Mesendoderm (in vitro differentiated cells): Measurements from ENCODE around the gene RPP14.

Experiments
- DNase-seq: peaks from one replicate; pipeline ENCODE4 v3.0.0; 2013
- H2AK5ac ChIP-seq: 2 replicates; pipeline ENCODE4 v1.6.1; 2013; ENCODE audit warnings: low read length, inconsistent platforms
- H2BK120ac ChIP-seq: 2 replicates; pipeline ENCODE4 v1.6.1; 2013; ENCODE audit warnings: low read depth, mild to moderate bottlenecking, low read length, moderate library complexity, mixed read lengths
- H2BK15ac ChIP-seq: replicated peaks from 2 replicates; pipeline ENCODE4 v1.6.1; 2013; ENCODE audit warnings: low read depth, mild to moderate bottlenecking, moderate library complexity
- H2BK5ac ChIP-seq: 2 replicates; pipeline ENCODE4 v1.6.1; 2013; ENCODE audit warnings: low read length, inconsistent platforms
- H3K18ac ChIP-seq: 2 replicates; pipeline ENCODE4 v1.6.1; 2013; ENCODE audit warnings: mild to moderate bottlenecking, low read length, mixed read lengths
- H3K23ac ChIP-seq: one replicate; pipeline ENCODE4 v1.6.1; 2013; ENCODE audit warnings: low read length
- H3K27ac ChIP-seq: 2 replicates; pipeline ENCODE4 v1.5.1; 2013; ENCODE audit warnings: low read depth, mild to moderate bottlenecking, inconsistent platforms, low read length, moderate library complexity
- H3K27me3 ChIP-seq: 2 replicates; pipeline ENCODE4 v1.6.1; 2013; ENCODE audit warnings: low read length, control low read depth, mild to moderate bottlenecking, inconsistent platforms; ENCODE audit not compliant: insufficient read depth, poor library complexity
- H3K36me3 ChIP-seq: 2 replicates; pipeline ENCODE4 v1.6.1; 2013; ENCODE audit warnings: low read length, inconsistent platforms; ENCODE audit not compliant: control insufficient read depth, insufficient read depth
- H3K4ac ChIP-seq: one replicate; pipeline ENCODE4 v1.6.1; 2013; ENCODE audit warnings: low read depth, mild to moderate bottlenecking, low read length, moderate library complexity
- H3K4me1 ChIP-seq: 2 replicates; pipeline ENCODE4 v1.6.1; 2013; ENCODE audit warnings: low read depth, low read length, inconsistent platforms; ENCODE audit not compliant: control insufficient read depth
- H3K4me2 ChIP-seq: 2 replicates; pipeline ENCODE4 v1.6.1; 2013; ENCODE audit warnings: low read length
- H3K4me3 ChIP-seq: 2 replicates; pipeline ENCODE4 v1.5.1; 2013; ENCODE audit warnings: mild to moderate bottlenecking, low read length
- H3K56ac ChIP-seq: one replicate; pipeline ENCODE4 v1.6.1; 2013; ENCODE audit warnings: low read length
- H3K79me1 ChIP-seq: 2 replicates; pipeline ENCODE4 v1.6.1; 2013; ENCODE audit warnings: low read length, inconsistent platforms
- H3K79me2 ChIP-seq: 2 replicates; pipeline ENCODE4 v1.6.1; 2013; ENCODE audit warnings: mild to moderate bottlenecking, low read length; ENCODE audit not compliant: control insufficient read depth, insufficient read depth
- H3K9ac ChIP-seq: 2 replicates; pipeline ENCODE4 v1.6.1; 2013; ENCODE audit warnings: low read length, inconsistent platforms
- H4K5ac ChIP-seq: one replicate; pipeline ENCODE4 v1.6.1; 2013; ENCODE audit warnings: low read length
- H4K8ac ChIP-seq: one replicate; pipeline ENCODE4 v1.6.1; 2013; ENCODE audit warnings: low read depth, mild to moderate bottlenecking, control low read depth, low read length, moderate library complexity
- WGBS: extraction: QIAGEN DNeasy Blood & Tissue Kit; methylation state at CpG from one replicate; pipeline ENCODE4 v1.1.7; 2013; ENCODE audit warnings: low lambda C conversion rate, missing lambda C conversion rate; ENCODE audit not compliant: insufficient coverage; ENCODE audit errors: extremely low coverage; 5-methylcytosine and 5-hydroxymethylcytosine counted together

Gene RPP14

DNA sequence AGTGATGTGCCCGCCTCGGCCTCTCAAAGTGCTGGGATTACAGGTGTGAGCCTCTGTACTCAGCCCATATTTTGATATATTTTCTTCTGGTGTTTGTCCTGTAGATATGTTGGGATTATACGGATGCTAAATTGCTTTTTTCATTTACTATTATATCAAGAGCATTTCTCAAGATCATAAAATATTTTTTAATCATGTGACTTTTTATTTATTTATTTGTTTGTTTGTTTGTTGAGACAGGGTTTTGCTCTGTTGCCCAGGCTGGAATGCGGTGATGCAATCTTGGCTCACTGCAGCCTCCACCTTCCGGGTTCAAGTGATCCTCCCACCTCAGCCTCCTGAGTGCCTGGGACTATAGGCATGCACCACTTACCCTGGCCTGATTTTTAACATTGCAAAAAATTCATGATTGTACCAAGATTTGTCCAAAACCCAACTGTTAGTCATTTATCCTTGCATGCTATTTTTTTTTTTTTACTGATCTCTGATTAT, 23.9 kb downstream of the RPP14 start:
- Histone ChIP-seq H3K4me3 (no peak overlapping the region), H2BK5ac (no peak overlapping the region), H3K56ac (no peak overlapping the region), H3K4ac (no peak overlapping the region), H3K27ac (no peak overlapping the region), H3K9ac (no peak overlapping the region), H4K5ac (no peak overlapping the region), H3K79me2 (no peaks in the 10 kb centered on the region), H3K36me3 (no peaks in the 10 kb centered on the region), H3K4me1 (no peaks in the 10 kb centered on the region), H3K18ac (no peak overlapping the region), H2BK15ac (no peak overlapping the region), H3K4me2 (no peak overlapping the region), H2AK5ac (no peak overlapping the region), H3K23ac (no peak overlapping the region), H3K27me3 (no peaks in the 10 kb centered on the region), H3K79me1 (no peaks in the 10 kb centered on the region), H4K8ac (no peak overlapping the region), H2BK120ac (no peak overlapping the region)
- DNase-seq = no peak
- WGBS = no CpG with 5 or more reads among the region's 5 CpGs

DNA sequence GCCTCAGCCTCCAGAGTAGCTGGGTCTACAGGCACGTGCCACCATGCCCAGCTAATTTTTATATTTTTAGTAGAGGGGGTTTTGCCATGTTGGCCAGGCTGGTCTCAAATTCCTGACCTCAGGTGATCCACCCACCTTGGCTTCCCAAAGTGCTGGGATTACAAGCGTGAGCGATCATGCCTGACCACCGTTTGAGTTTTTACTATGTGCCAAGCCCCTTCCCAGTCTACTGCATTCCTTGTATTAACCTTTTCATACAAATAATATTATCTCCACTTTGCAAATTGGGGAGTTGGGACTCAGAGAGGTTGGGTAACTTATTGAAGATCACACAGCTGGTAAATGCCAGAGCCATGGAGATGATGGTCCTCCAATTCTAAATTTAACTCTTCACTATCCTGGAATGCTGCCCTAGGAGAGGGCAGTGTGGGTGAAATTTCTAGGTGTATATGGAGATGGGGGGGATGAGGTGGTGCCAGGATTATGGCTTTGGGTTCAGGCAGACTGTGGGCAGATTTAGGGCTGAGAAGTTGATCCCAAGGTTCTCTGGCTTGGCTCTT, 25.6 kb downstream of the RPP14 start:
- Histone ChIP-seq H2BK5ac (no peak overlapping the region), H3K27ac (no peak overlapping the region), H3K4me3 (no peak overlapping the region), H4K5ac (no peak overlapping the region), H2BK15ac (no peak overlapping the region), H3K9ac (no peak overlapping the region), H3K18ac (no peak overlapping the region), H2BK120ac (no peak overlapping the region), H2AK5ac (no peak overlapping the region), H3K4ac (no peak overlapping the region), H3K56ac (no peak overlapping the region), H4K8ac (no peak overlapping the region), H3K4me1 (no peaks in the 10 kb centered on the region), H3K79me2 (no peaks in the 10 kb centered on the region), H3K79me1 (no peaks in the 10 kb centered on the region), H3K27me3 (no peaks in the 10 kb centered on the region), H3K4me2 (no peak overlapping the region), H3K36me3 (no peaks in the 10 kb centered on the region), H3K23ac (no peak overlapping the region)
- WGBS = no CpG with 5 or more reads among the region's 4 CpGs
- DNase-seq = no peak

DNA sequence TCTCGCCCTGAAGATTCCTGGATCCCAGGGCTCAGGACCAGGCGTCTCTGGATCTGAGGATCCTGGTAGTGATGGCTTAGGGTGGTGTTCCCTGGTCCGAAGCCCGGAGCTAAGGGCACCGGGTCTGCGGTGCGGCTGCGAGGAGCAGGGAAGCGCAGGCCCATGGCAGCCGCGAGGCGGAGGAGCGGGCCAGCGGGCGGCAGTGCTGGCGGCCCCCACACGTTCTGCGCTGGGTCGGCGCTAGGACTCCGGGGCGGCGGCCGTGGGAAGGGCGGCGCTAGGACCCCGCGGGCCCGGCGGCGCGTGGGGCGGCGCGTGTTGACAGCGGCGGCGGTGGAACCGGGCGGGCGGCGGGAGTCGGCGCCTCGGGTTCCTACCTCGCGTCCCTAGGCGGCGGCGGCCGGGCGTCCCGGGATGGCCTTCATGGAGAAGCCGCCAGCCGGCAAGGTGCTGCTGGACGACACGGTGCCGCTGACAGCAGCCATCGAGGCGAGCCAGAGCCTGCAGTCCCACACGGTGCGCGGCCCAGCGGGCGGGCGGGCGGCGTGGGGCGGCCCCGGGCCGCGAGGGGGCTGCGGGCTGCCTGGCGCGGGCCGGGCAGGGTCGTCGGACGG, 26.6 kb downstream of the RPP14 start, which contains the start of gene PXK:
PXK (plus strand) TSS at position 318 of the 614 bp plus-strand sequence; CDS start at position 415, 97 bp downstream.
- Histone ChIP-seq H3K4me2 (peak within 1 kb of the TSS; percentile 89), H3K9ac (peak within 1 kb of the TSS; percentile 76), H4K5ac (peak within 1 kb of the TSS; percentile 81), H3K27ac (no peak within 1 kb of the TSS), H3K4me1 (no peaks in the 10 kb centered on the region), H3K36me3 (no peaks in the 10 kb centered on the region), H3K56ac (peak within 1 kb of the TSS; percentile 88), H2AK5ac (no peak within 1 kb of the TSS), H3K79me1 (no peaks in the 10 kb centered on the region), H2BK120ac (no peak within 1 kb of the TSS), H3K23ac (peak within 1 kb of the TSS; percentile 48), H4K8ac (no peak within 1 kb of the TSS), H3K4ac (peak within 1 kb of the TSS; percentile 56), H3K79me2 (no peaks in the 10 kb centered on the region), H2BK15ac (no peak within 1 kb of the TSS), H3K27me3 (no peaks in the 10 kb centered on the region), H3K4me3 (peak within 1 kb of the TSS; percentile 59), H3K18ac (peak within 1 kb of the TSS; percentile 43), H2BK5ac (no peak within 1 kb of the TSS)
- no CpG with 5 or more reads among the region's 79 CpGs for WGBS
- DNase-seq = peak; percentile 74

DNA sequence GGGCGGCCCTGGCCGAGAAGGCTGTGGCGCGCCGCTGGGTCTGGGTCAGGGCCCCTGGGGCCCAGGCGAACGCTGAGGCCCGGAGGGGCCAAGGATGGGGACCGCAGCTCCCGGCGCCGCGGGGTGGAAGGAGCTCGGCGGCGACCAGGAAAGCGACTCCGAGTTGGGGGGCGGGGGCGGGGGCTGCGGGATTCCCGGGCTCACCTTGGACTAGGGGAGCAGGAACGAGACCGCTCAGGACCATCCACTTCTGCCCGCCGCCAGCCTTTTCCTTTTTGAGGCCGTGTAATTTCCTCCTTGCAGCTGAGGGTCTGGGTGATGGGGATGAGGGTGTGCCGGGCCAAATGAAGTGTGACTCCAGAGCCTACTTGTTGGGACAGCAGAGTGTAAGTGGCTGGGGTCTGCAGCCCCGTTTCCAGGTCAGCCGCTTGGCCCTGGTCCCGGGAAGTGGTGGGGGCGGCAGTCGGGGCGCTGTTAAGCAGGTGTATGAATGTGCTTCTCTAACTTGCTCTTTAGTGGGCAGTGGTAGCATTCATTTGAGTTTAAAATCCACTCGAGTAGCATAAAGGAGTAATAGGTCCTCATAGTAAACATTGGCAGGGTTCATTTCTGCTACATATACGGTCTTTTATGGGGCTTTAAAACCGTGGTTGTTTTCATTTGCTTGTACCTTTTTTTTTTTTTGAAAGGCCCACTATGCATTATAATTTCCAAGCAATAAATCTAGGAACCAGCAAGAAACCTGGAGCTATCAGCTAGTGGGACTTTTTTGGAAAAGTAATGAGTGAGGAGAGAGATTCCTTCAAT, 27.4 kb downstream of the RPP14 start:
- Histone ChIP-seq H3K4me3 (peak overlapping the region; percentile 59), H4K8ac (no peak overlapping the region), H3K9ac (peak overlapping the region; percentile 72), H3K23ac (no peak overlapping the region), H3K4ac (no peak overlapping the region), H3K79me2 (no peaks in the 10 kb centered on the region), H3K56ac (peak overlapping the region; percentile 17), H3K79me1 (no peaks in the 10 kb centered on the region), H2AK5ac (no peak overlapping the region), H3K4me2 (peak overlapping the region; percentile 29), H3K27me3 (no peaks in the 10 kb centered on the region), H3K27ac (no peak overlapping the region), H3K36me3 (no peaks in the 10 kb centered on the region), H2BK120ac (no peak overlapping the region), H2BK5ac (no peak overlapping the region), H3K18ac (peak overlapping the region; percentile 43), H3K4me1 (no peaks in the 10 kb centered on the region), H4K5ac (no peak overlapping the region), H2BK15ac (no peak overlapping the region)
- peak; percentile 43 for DNase-seq
- WGBS = no CpG with 5 or more reads among the region's 37 CpGs

DNA sequence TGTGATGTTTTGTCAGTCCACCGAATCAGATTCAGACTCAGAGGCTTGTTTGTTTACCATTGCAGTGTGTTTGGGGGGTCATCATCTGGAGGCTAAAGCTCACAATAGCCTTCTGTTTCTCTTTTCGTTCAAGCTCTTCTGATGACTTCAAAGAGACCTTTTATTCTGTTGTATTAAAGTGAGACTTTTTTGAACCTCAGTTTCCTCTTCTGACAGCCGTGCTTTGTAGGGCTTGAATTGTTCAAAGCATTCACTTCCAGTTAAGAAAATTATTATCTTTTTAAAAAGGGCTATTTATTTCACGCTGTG, 27.9 kb downstream of the RPP14 start:
- Histone ChIP-seq H2AK5ac (no peak overlapping the region), H3K27me3 (no peaks in the 10 kb centered on the region), H3K23ac (no peak overlapping the region), H3K79me1 (no peaks in the 10 kb centered on the region), H3K4me1 (no peaks in the 10 kb centered on the region), H3K36me3 (no peaks in the 10 kb centered on the region), H3K56ac (no peak overlapping the region), H3K4me2 (no peak overlapping the region), H3K79me2 (no peaks in the 10 kb centered on the region), H2BK5ac (no peak overlapping the region), H3K4ac (no peak overlapping the region), H3K27ac (no peak overlapping the region), H2BK15ac (no peak overlapping the region), H3K4me3 (no peak overlapping the region), H4K5ac (no peak overlapping the region), H3K9ac (no peak overlapping the region), H2BK120ac (no peak overlapping the region), H3K18ac (no peak overlapping the region), H4K8ac (no peak overlapping the region)
- DNase-seq = no peak
- no CpG with 5 or more reads among the region's 4 CpGs for WGBS
